Thyroid gland (tissue), 4 donors: ENCODE data around the gene NUDCD3.

Source experiments
- CTCF ChIP-seq, 6 experiments: fragments of 200-600 bp in 3 of 6; fragments of 450-650 bp in 3 of 6; sonication (generic) in 3 of 6; IDR thresholded peaks; one replicate each; pipeline ENCODE4 v1.5.1; 2016 to 2019; ENCODE audit warnings: antibody characterized with exemption in 6 of 6, mild to moderate bottlenecking in 2 of 6, inconsistent platforms in 1 of 6, moderate library complexity in 1 of 6
- POLR2A ChIP-seq, 2 donors: fragments of 450-650 bp; IDR thresholded peaks; one replicate each; pipeline ENCODE4 v1.6.1; 2017; ENCODE audit warnings: antibody characterized with exemption in 2 of 2, mild to moderate bottlenecking in 2 of 2, moderate library complexity in 1 of 2

- TF ChIP-seq CTCF (IDR thresholded peaks at IDR 0.05) (no peak), POLR2A (IDR thresholded peaks at IDR 0.05) (no peak)
Observed at GRCh38 chr7:44411306-44411705, 79.2 kb downstream of the NUDCD3 start.
